Lower leg skin (tissue), 4 donors: ENCODE results near the gene KATNA1. TPM values are rescaled to one million over a fixed set of nuclear protein-coding genes. Genes with fewer than 3 reads are reported as not detected.
"Not testable (repeated sequence)": the region's sequence is repeated elsewhere in the genome, so short reads cannot be mapped to it uniquely, and the experiment has no call there.

Experiments used
- DNase-seq, 2 donors: peaks; one replicate each; pipeline ENCODE4 v3.0.0-alpha.2; 2019; ENCODE audit warnings: low spot score in 2 of 2
- H3K4me3 ChIP-seq: fragments of 200-600 bp; sonication (generic); 2 replicates; pipeline ENCODE4 v1.5.1; 2017; ENCODE audit warnings: mild to moderate bottlenecking, low read depth; ENCODE audit not compliant: poor library complexity, severe bottlenecking
- POLR2A ChIP-seq, 2 donors: fragments of 450-650 bp; IDR thresholded peaks; one replicate each; pipeline ENCODE4 v1.6.1; 2016 to 2017; ENCODE audit warnings: antibody characterized with exemption in 2 of 2, mild to moderate bottlenecking in 1 of 2, moderate library complexity in 1 of 2
- WGBS, 2 donors: methylation state at CpG; one replicate each; pipeline ENCODE4 v1.1.5; 2018; 5-methylcytosine and 5-hydroxymethylcytosine counted together
- intact Hi-C: fragments of 100-400 bp; cut with DNase I; formaldehyde crosslinking; loops from one replicate; pipeline ENCODE4 v1.15.0; 2023; ENCODE audit warnings: low total_unique reads
- total RNA-seq, 4 donors: library from RNA; depleted of rRNA; stranded (reverse); fragments of >200 nt; gene quantifications; one replicate each; pipeline ENCODE4 v1.1.0, GENCODE V29; 2016
- TF ChIP-seq, protein P1 (sequence below), 3 donors: fragments of 450-650 bp; IDR thresholded peaks; one replicate each; pipeline ENCODE4 v1.5.1; 2016; ENCODE audit warnings: antibody characterized with exemption in 3 of 3, mild to moderate bottlenecking in 3 of 3, moderate library complexity in 2 of 3

The KATNA1 gene
- total RNA-seq, 4 donors from 2014 or later: 19.2 to 25.7 (median 23.3) TPM

DNA sequence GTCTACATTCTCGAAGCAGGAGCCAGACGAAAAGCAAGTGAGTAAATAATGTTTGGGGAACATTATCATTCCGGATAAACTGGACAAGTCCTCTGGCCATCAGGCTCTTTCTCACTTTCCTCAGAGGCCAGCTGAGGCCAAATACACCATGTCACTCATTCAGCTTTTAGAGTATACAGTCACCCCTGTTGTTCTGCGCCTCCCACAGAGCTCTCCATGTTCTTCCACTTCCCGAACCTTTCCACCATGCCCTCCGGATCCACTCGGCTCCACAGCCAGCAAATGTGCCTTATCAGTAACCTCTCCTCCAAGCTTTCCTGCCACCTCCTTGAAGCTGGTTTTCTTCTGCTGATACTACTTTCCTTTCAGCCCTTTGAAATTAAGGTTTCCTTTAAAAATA is 37.7 kb upstream of the KATNA1 start:
- intact Hi-C loops: no loop called here
- no peak overlapping the region for H3K4me3 ChIP-seq
- DNase-seq: no peak
- 89 to 90% methylated on average over 7 of the region's 7 CpGs for WGBS, 2 donors
- TF ChIP-seq POLR2A (IDR thresholded peaks at IDR 0.05): no peak
- TF ChIP-seq, protein P1, sequence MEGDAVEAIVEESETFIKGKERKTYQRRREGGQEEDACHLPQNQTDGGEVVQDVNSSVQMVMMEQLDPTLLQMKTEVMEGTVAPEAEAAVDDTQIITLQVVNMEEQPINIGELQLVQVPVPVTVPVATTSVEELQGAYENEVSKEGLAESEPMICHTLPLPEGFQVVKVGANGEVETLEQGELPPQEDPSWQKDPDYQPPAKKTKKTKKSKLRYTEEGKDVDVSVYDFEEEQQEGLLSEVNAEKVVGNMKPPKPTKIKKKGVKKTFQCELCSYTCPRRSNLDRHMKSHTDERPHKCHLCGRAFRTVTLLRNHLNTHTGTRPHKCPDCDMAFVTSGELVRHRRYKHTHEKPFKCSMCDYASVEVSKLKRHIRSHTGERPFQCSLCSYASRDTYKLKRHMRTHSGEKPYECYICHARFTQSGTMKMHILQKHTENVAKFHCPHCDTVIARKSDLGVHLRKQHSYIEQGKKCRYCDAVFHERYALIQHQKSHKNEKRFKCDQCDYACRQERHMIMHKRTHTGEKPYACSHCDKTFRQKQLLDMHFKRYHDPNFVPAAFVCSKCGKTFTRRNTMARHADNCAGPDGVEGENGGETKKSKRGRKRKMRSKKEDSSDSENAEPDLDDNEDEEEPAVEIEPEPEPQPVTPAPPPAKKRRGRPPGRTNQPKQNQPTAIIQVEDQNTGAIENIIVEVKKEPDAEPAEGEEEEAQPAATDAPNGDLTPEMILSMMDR (IDR thresholded peaks at IDR 0.05): no peak

DNA sequence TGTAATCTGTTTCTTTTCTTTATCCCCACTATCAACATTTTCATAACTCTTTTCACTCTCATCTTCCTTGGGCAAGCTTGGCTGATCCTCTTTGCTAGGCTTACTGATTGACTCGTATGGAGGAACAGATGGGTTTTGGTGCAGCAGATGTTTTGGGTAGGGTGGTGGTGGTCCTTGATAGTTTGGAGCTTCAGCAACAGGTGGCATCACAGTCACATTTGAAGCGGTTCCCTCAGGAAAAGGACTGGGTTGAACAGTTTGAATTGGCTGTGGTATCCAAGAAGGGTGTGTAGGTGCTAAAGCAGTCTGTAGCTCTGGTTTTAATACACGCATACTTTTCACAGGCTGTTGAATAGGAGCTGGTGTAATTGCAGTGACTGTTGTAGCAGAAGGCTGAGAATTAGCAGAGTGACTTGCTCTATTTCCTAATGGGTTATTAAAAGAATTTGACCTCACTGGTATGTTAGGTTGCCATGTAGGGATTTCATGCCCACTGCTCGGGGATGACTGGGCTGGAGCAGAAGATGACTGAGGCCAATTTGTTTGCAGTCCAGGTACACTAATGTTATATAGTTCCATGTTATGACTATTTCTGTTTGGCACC is 34.8 kb upstream of the KATNA1 start:
- 93 to 95% methylated on average over 4 of the region's 4 CpGs for WGBS, 2 donors
- TF ChIP-seq, protein P1 (IDR thresholded peaks at IDR 0.05): no peak
- no peak for DNase-seq
- intact Hi-C loops: loop anchor here (5.0 kb wide), 1 partner anchor 511 kb away; no protein-coding TSS in a partner anchor
- H3K4me3 ChIP-seq: no peak overlapping the region

DNA sequence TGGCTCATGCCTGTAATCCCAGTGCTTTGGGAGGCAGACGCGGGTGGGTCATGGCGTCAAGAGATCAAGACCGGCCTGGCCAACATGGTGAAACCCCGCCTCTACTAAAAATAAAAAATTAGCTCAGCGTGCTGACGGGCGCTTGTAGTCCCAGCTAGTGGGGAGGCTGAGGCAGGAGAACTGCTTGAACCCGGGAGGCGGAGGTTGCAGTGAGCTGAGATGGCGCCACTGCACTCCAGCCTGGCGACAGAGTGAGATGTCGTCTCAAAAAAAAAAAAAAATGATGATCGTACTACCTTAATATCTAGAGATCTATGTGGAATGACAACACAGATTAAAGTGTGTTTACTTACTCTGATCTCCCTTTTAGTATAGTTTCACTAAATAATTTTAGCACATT is 33.3 kb upstream of the KATNA1 start:
- H3K4me3 ChIP-seq, DNase-seq: not testable (repeated sequence)
- WGBS, 2 donors: 97% methylated on average over 14 of the region's 14 CpGs
- intact Hi-C loops: loop anchor here (5.0 kb wide), 1 partner anchor 510 kb away; no protein-coding TSS in a partner anchor

DNA sequence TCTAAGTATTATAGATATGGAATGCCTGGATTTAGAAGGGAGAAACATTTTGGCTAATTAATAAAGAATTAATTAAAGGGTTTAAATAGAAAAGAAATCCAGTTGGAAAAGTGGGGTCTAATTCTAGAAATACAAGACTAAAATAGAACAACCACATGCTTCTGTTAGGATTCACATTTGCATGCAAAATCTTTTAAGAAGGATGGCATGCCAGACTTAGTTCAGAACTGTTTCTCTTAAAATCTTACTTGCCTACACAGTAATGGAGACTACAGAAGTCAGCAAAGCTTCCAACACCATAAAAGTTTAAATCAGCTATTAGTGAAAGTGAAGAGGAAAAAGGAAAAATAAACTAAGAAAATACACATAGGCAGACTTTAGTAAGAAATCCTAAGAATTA is 32.7 kb upstream of the KATNA1 start:
- TF ChIP-seq, protein P1 (IDR thresholded peaks at IDR 0.05): no peak
- TF ChIP-seq POLR2A (IDR thresholded peaks at IDR 0.05): no peak
- no peak for DNase-seq
- no peak overlapping the region for H3K4me3 ChIP-seq
- intact Hi-C loops: loop anchor here (5.0 kb wide), 1 partner anchor 509 kb away; no protein-coding TSS in a partner anchor

DNA sequence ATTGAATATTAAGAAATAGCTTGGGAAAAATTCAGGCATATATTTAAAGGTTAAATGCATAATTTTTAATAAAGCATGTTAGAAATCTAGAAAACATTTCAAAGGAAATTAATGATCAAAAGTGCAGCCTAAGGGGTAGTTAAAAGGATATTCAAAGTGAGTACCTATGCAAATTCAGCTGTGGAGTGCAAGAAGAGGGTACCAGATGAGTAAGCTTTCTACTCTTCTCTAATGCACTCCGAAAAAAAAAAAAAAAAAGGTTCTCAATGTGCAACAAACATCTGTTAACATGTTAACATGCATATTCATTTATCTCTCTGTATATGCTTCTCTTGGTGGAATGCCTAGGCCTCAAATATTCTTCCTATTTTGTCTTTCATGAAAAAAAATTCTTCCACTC is 32.0 kb upstream of the KATNA1 start:
- intact Hi-C loops: loop anchor here (5.0 kb wide), 1 partner anchor 508 kb away; no protein-coding TSS in a partner anchor
- DNase-seq: no peak
- WGBS, 2 donors: 32 to 44% methylated on average over 1 of the region's 1 CpG
- TF ChIP-seq, protein P1 (IDR thresholded peaks at IDR 0.05): no peak
- no peak for TF ChIP-seq POLR2A (IDR thresholded peaks at IDR 0.05)
- no peak overlapping the region for H3K4me3 ChIP-seq

DNA sequence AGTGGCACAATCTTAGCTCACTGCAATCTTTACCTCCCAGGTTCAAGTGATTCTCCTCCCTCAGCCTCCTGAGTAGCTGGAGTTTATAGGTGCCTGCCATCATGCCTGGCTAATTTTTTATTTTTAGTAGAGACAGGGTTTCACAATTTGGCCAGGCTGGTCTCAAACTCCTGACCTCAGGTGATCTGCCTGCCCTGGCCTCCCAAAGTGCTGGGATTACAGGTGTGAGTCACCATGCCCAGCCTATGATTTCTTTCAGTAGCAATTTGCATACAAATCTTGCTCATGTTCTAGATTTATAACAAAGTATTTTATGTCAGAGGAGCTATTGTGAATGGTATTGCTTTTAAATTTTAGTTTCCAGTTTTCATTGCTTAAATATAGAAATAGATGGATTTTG is 23.8 kb upstream of the KATNA1 start:
- H3K4me3 ChIP-seq, DNase-seq, intact Hi-C loops: not testable (repeated sequence)

DNA sequence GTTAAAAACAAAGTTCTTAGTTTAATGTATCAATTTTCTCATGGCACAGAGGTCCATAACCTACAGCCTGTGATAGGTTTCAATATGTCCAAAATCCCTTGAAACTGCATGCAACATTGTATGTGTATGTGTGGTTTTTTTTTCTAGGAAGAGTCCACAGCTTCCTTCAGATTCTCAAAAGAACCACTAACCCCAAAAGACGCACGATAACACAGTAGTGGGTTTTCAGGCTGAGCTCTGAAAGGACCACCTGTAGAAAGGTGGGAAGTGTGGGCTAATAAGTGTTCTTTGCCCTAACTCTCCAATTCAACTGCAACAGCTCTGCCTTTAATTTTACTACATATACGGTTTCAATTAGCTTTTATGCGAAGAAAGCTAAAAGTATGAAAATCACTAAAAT is 11.5 kb upstream of the KATNA1 start:
- no peak for DNase-seq
- WGBS, 2 donors: 94 to 96% methylated on average over 4 of the region's 4 CpGs
- TF ChIP-seq, protein P1 (IDR thresholded peaks at IDR 0.05): no peak
- no peak for TF ChIP-seq POLR2A (IDR thresholded peaks at IDR 0.05)
- intact Hi-C loops: no loop called here
- H3K4me3 ChIP-seq: no peak overlapping the region
